Erythroblast (primary cell): Measurements from ENCODE around the gene NCAPD3.

Source experiments
- GATA1 ChIP-seq: IDR thresholded peaks from 2 replicates; pipeline ENCODE4 v1.6.1; 2011; ENCODE audit warnings: low read depth, mild to moderate bottlenecking, control low read depth, low read length, moderate library complexity
- POLR2A ChIP-seq: IDR thresholded peaks from 2 replicates; pipeline ENCODE4 v1.6.1; 2011; ENCODE audit warnings: mild to moderate bottlenecking, low read length

GRCh38 chr11:134267966-134268365, 44.2 kb upstream of the NCAPD3 start:
- no peak for TF ChIP-seq POLR2A
- TF ChIP-seq GATA1 = no peak
